ENCODE results near the gene SPSB1. TPM values are rescaled to one million over a fixed set of nuclear protein-coding genes. Genes with fewer than 3 reads are reported as not detected.

The SPSB1 gene
- polyA plus RNA-seq, 1 donor from 2014 or later: 1.4 TPM

DNA sequence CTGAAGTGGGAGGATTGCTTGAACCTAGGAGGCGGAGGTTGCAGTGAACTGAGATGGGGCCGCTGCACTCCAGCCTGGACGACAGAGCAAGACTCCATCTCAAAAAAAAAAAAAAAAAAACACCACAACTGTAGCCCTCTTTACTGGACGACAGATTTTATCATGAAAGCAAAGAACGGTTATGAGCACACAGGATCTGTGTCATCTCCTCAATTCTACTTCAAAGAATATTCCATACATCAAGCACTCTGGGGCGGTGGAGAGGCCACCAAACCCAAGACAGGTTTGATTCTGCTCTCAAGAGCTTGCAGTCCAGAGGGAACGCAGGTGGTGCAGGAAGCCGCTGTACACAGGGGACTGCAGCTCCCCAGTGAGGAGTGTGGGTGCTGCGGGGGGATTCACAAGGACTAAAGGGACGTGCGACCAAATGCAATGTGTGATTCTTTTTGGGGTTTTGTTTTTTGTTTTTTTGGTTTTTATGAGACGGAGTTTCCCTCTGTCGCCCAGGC lies 110.1 kb downstream of the SPSB1 start:
- Histone ChIP-seq H3K4me3 (ENCODE audit: low read length) (no peak overlapping the region), H3K36me3 (ENCODE audit: insufficient read depth, low read length) (no peaks in the 10 kb centered on the region), H3K9ac (ENCODE audit: low read length) (no peak overlapping the region), H3K9me2 (ENCODE audit: insufficient read depth, low read length) (no peaks in the 10 kb centered on the region), H3F3A (ENCODE audit: insufficient read depth, low read length, poor library complexity, severe bottlenecking) (no peaks in the 10 kb centered on the region), H3K27me3 (ENCODE audit: insufficient read depth, low read depth, low read length) (no peaks in the 10 kb centered on the region), H3K79me2 (replicated peaks; ENCODE audit: insufficient read depth, low read length) (no peaks in the 10 kb centered on the region), H3K4me2 (ENCODE audit: low read length) (no peak overlapping the region), H3K9me3 (ENCODE audit: low read length) (no peaks in the 10 kb centered on the region), H2AFZ (ENCODE audit: low read depth, low read length) (no peak overlapping the region), H4K20me1 (ENCODE audit: insufficient read depth) (no peaks in the 10 kb centered on the region), H3K27ac (ENCODE audit: low read length) (no peak overlapping the region)
- TF ChIP-seq POLR2AphosphoS5 (IDR thresholded peaks at IDR 0.05) (no peak), MXI1 (conservative IDR thresholded peaks at IDR 0.05; ENCODE audit: poor library complexity, severe bottlenecking) (no peak), EP300 (conservative IDR thresholded peaks at IDR 0.05; ENCODE audit: poor library complexity, severe bottlenecking) (no peak)
- TF ChIP-seq, protein P1, sequence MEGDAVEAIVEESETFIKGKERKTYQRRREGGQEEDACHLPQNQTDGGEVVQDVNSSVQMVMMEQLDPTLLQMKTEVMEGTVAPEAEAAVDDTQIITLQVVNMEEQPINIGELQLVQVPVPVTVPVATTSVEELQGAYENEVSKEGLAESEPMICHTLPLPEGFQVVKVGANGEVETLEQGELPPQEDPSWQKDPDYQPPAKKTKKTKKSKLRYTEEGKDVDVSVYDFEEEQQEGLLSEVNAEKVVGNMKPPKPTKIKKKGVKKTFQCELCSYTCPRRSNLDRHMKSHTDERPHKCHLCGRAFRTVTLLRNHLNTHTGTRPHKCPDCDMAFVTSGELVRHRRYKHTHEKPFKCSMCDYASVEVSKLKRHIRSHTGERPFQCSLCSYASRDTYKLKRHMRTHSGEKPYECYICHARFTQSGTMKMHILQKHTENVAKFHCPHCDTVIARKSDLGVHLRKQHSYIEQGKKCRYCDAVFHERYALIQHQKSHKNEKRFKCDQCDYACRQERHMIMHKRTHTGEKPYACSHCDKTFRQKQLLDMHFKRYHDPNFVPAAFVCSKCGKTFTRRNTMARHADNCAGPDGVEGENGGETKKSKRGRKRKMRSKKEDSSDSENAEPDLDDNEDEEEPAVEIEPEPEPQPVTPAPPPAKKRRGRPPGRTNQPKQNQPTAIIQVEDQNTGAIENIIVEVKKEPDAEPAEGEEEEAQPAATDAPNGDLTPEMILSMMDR (IDR thresholded peaks at IDR 0.05; ENCODE audit: poor library complexity, severe bottlenecking): no peak
- TF ChIP-seq, protein P2, sequence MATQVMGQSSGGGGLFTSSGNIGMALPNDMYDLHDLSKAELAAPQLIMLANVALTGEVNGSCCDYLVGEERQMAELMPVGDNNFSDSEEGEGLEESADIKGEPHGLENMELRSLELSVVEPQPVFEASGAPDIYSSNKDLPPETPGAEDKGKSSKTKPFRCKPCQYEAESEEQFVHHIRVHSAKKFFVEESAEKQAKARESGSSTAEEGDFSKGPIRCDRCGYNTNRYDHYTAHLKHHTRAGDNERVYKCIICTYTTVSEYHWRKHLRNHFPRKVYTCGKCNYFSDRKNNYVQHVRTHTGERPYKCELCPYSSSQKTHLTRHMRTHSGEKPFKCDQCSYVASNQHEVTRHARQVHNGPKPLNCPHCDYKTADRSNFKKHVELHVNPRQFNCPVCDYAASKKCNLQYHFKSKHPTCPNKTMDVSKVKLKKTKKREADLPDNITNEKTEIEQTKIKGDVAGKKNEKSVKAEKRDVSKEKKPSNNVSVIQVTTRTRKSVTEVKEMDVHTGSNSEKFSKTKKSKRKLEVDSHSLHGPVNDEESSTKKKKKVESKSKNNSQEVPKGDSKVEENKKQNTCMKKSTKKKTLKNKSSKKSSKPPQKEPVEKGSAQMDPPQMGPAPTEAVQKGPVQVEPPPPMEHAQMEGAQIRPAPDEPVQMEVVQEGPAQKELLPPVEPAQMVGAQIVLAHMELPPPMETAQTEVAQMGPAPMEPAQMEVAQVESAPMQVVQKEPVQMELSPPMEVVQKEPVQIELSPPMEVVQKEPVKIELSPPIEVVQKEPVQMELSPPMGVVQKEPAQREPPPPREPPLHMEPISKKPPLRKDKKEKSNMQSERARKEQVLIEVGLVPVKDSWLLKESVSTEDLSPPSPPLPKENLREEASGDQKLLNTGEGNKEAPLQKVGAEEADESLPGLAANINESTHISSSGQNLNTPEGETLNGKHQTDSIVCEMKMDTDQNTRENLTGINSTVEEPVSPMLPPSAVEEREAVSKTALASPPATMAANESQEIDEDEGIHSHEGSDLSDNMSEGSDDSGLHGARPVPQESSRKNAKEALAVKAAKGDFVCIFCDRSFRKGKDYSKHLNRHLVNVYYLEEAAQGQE (IDR thresholded peaks at IDR 0.05; ENCODE audit: borderline replicate concordance): no peak

DNA sequence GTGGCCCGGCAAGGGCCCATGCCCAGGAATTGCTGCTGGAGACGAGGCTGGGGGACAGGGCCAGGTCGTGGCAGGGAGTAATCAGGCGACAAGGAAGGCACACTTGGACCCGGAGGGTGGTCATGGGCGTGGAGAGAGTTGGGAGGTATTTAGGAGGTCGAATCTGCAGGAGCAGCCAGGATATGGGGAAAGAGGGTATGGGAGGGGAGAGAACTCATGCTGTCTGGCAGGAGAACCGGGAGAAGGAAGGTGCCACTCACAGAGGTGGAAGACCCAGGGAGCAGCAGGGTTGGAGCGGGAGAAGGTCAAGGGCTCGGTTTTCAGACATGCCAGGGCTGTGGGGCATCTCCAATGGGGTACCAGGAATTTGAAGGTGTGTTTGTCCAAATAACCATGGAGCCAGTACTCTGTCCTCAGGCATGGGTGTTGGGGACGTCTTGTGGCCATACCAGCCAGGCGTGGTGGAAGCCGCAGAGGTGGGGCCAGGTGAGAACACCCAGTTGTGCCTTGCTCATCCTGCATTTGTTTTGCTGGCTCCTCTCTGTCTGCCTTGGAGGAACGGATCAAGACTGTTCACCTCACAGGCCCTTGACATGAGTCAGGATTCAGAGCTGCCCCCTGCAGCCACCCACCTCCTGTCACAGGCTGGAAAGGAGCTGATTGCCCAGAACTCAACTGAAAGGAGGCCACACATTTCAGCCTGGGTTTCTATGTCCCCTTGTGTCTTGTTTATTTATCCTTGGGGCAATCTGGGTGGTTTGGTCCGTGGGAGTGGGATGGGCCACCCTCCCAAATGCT lies 111.6 kb downstream of the SPSB1 start:
- TF ChIP-seq EZH2 (IDR thresholded peaks at IDR 0.05; ENCODE audit: borderline replicate concordance, insufficient read depth, low read length, poor library complexity, severe bottlenecking) (no peak), SMC3 (conservative IDR thresholded peaks at IDR 0.05; ENCODE audit: poor library complexity) (no peak), TAF1 (IDR thresholded peaks at IDR 0.05; ENCODE audit: low read depth) (no peak), RAD21 (conservative IDR thresholded peaks at IDR 0.05) (no peak), MXI1 (conservative IDR thresholded peaks at IDR 0.05; ENCODE audit: poor library complexity, severe bottlenecking) (no peak), POLR2AphosphoS5 (IDR thresholded peaks at IDR 0.05) (no peak), EP300 (conservative IDR thresholded peaks at IDR 0.05; ENCODE audit: poor library complexity, severe bottlenecking) (no peak)
- TF ChIP-seq, protein P1 (IDR thresholded peaks at IDR 0.05; ENCODE audit: poor library complexity, severe bottlenecking): no peak
- TF ChIP-seq, protein P2 (IDR thresholded peaks at IDR 0.05; ENCODE audit: borderline replicate concordance): no peak
- Histone ChIP-seq H3K36me3 (ENCODE audit: insufficient read depth, low read length) (no peaks in the 10 kb centered on the region), H2AFZ (ENCODE audit: low read depth, low read length) (no peak overlapping the region), H3F3A (ENCODE audit: insufficient read depth, low read length, poor library complexity, severe bottlenecking) (no peaks in the 10 kb centered on the region), H4K20me1 (ENCODE audit: insufficient read depth) (no peaks in the 10 kb centered on the region), H3K79me2 (replicated peaks; ENCODE audit: insufficient read depth, low read length) (no peaks in the 10 kb centered on the region), H3K9ac (ENCODE audit: low read length) (no peak overlapping the region), H3K9me3 (ENCODE audit: low read length) (no peaks in the 10 kb centered on the region), H3K4me2 (ENCODE audit: low read length) (no peak overlapping the region), H3K4me3 (ENCODE audit: low read length) (no peak overlapping the region), H3K9me2 (ENCODE audit: insufficient read depth, low read length) (no peaks in the 10 kb centered on the region), H3K27me3 (ENCODE audit: insufficient read depth, low read depth, low read length) (no peaks in the 10 kb centered on the region), H3K27ac (ENCODE audit: low read length) (no peak overlapping the region)

Measured in neural cell (in vitro differentiated cells).